Uterus (tissue), 4 donors: ENCODE data around the gene TUBB6. TPM values are rescaled to one million over a fixed set of nuclear protein-coding genes. Genes with fewer than 3 reads are reported as not detected.

Experiments used
- DNase-seq, 2 donors: peaks; one replicate each; pipeline ENCODE4 v3.0.0-alpha.2; 2019 to 2020
- H3K27ac ChIP-seq, 2 donors: fragments of 200-600 bp; sonication (generic); 1 replicate in 1 of 2; 2 replicates in 1 of 2; pipeline ENCODE4 v1.5.1; 2016 to 2018
- H3K27me3 ChIP-seq, 2 donors: fragments of 200-600 bp; sonication (generic); one replicate each; pipeline ENCODE4 v1.5.1; 2018 to 2019; ENCODE audit warnings: control low read depth in 1 of 2
- H3K36me3 ChIP-seq, 2 donors: fragments of 200-600 bp; sonication (generic); one replicate each; pipeline ENCODE4 v1.5.1; 2019; ENCODE audit warnings: control low read depth in 1 of 2
- H3K4me1 ChIP-seq, 2 donors: fragments of 200-600 bp; sonication (generic); one replicate each; pipeline ENCODE4 v1.5.1; 2018 to 2019; ENCODE audit warnings: control low read depth in 1 of 2
- H3K4me3 ChIP-seq, 2 donors: fragments of 200-600 bp; sonication (generic); 1 replicate in 1 of 2; 2 replicates in 1 of 2; pipeline ENCODE4 v1.5.1; 2018 to 2019; ENCODE audit warnings: mild to moderate bottlenecking in 1 of 2
- H3K9me3 ChIP-seq, 2 donors: fragments of 200-600 bp; sonication (generic); one replicate each; pipeline ENCODE4 v1.5.1; 2019; ENCODE audit warnings: control low read depth in 1 of 2
- POLR2A ChIP-seq, 2 donors: fragments of 450-650 bp; IDR thresholded peaks; one replicate each; pipeline ENCODE4 v1.6.1; 2016; ENCODE audit warnings: antibody characterized with exemption in 2 of 2, mild to moderate bottlenecking in 1 of 2, moderate library complexity in 1 of 2
- intact Hi-C: fragments of 100-400 bp; cut with DNase I; formaldehyde crosslinking; loops from one replicate; pipeline ENCODE4 v1.15.1; 2023; ENCODE audit warnings: low total_unique reads
- total RNA-seq, 4 donors: library from RNA; depleted of rRNA in 3 of 4; stranded (reverse); fragments of >200 nt in 3 of 4; gene quantifications; one replicate each; pipeline versions ENCODE4 v1.1.0 to v1.2.4, GENCODE V29; 2014 to 2023
- TF ChIP-seq, protein P1 (sequence below), 4 experiments: fragments of 200-600 bp in 2 of 4; fragments of 450-650 bp in 2 of 4; sonication (generic) in 2 of 4; IDR thresholded peaks; one replicate each; pipeline ENCODE4 v1.5.1; 2016 to 2019; ENCODE audit warnings: antibody characterized with exemption in 4 of 4, mild to moderate bottlenecking in 2 of 4, moderate library complexity in 1 of 4
- donor health status: DM: yes; HTN: yes; CAD: no.

The TUBB6 gene
- total RNA-seq, 4 donors from 2014 or later = 222 to 456 (median 280) TPM

DNA sequence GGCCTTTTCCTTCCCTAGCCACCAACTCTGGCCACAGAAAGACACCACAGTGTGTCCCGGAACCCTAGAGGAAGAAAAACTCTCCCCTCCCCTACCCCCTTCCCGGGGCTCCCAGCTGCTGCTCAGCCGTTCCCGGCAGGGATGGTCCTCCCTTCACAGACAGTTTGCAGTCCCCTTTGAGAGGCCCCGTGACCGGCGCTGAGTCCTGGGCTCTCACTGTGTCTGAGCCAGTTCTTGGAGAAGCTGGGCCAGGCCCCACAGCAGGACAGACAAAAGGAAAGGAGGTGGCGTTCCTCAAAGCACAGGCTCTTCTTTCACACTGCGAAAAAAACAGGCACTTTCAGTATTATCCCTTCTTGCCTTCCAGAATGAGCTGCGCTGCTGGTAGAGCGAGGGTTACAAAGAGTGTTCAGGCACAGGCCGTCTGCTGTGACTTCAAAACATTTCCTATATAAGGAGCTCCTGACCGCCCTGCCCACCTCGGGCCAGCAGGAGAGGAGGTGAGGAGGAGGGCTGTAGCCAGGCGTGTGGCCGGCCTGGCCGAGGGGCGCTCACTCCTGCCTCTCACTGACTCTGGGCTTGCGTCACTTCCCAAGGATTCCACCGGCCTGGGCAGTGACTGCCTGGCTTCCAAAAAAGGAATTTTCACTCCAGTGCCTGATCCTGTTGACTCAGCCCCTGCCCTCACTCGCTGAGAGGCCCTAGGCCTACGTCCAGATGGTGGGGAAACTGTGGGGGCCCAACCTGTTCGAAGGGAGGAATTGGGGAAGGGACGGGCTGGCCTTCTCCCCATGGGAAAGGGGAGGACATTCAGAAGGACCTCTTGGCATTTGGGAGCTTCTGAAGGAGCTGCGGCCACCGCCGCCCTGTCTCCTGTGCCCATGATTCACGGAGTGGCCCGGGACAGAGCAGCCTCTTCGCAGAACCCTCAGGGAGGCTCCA, 29.0 kb upstream of the TUBB6 start:
- peak overlapping the region; percentile 42 to 44 for H3K4me3 ChIP-seq
- no peaks in the 10 kb centered on the region for H3K36me3 ChIP-seq
- H3K27ac ChIP-seq = peak overlapping the region; percentile 97 to 99
- H3K4me1 ChIP-seq = peaks cover 5 to 24% of the 10 kb centered on the region in 2 donors
- peak; percentile 94 to 97 for TF ChIP-seq POLR2A (IDR thresholded peaks at IDR 0.05)
- TF ChIP-seq, protein P1, sequence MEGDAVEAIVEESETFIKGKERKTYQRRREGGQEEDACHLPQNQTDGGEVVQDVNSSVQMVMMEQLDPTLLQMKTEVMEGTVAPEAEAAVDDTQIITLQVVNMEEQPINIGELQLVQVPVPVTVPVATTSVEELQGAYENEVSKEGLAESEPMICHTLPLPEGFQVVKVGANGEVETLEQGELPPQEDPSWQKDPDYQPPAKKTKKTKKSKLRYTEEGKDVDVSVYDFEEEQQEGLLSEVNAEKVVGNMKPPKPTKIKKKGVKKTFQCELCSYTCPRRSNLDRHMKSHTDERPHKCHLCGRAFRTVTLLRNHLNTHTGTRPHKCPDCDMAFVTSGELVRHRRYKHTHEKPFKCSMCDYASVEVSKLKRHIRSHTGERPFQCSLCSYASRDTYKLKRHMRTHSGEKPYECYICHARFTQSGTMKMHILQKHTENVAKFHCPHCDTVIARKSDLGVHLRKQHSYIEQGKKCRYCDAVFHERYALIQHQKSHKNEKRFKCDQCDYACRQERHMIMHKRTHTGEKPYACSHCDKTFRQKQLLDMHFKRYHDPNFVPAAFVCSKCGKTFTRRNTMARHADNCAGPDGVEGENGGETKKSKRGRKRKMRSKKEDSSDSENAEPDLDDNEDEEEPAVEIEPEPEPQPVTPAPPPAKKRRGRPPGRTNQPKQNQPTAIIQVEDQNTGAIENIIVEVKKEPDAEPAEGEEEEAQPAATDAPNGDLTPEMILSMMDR (IDR thresholded peaks at IDR 0.05) = peak; percentile 9 to 63 (median 27)
- intact Hi-C loops = no loop called here
- H3K9me3 ChIP-seq = no peaks in the 10 kb centered on the region
- peak; percentile 91 to 95 for DNase-seq
- H3K27me3 ChIP-seq = no peaks in the 10 kb centered on the region

DNA sequence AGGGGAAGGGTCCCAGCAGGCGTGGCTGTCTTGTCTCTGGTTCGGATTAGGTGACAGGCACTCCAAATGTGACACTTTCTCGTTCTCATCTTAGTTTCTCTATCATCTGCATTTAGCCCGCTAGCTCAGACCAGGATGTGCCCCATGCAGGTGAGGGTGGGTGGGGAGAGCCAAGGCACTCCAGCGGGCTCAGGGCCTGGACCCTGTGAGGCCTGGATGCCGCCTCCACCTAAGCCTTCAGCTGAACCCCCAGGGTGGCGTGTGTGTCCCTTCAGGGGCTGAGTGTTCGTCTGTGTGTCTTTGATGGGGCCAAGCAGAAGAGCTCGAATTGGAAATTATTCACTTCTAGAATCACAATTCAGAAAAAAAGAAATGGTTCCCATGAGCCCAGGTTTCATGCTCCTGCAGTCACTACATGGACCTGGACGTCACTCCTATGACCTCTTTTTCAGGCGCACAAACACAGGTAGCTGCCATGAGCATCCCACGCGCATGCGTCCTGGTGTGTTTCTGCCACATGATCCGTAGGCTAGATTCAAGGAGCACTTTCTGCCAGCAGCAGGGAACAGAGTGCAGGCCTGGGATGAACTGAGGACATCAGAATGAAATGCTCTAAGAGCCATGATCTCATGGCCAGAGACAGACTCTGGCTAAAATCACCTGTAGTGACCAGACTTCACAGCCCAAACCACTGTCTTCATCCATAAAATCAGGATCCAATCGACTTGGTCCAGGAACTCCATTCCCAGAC, 28.1 kb upstream of the TUBB6 start:
- no peaks in the 10 kb centered on the region for H3K36me3 ChIP-seq
- intact Hi-C loops = loop anchor here (10.0 kb wide), 1 partner anchor 95 kb away; the partner anchor contains the start of gene AFG3L2
- peak overlapping the region; percentile 42 to 44 for H3K4me3 ChIP-seq
- H3K27me3 ChIP-seq = no peaks in the 10 kb centered on the region
- TF ChIP-seq, protein P1 (IDR thresholded peaks at IDR 0.05) = no peak
- no peak for TF ChIP-seq POLR2A (IDR thresholded peaks at IDR 0.05)
- no peaks in the 10 kb centered on the region for H3K9me3 ChIP-seq
- peak overlapping the region; percentile 97 to 99 for H3K27ac ChIP-seq
- H3K4me1 ChIP-seq = peaks cover 5 to 24% of the 10 kb centered on the region in 2 donors
- no peak for DNase-seq

DNA sequence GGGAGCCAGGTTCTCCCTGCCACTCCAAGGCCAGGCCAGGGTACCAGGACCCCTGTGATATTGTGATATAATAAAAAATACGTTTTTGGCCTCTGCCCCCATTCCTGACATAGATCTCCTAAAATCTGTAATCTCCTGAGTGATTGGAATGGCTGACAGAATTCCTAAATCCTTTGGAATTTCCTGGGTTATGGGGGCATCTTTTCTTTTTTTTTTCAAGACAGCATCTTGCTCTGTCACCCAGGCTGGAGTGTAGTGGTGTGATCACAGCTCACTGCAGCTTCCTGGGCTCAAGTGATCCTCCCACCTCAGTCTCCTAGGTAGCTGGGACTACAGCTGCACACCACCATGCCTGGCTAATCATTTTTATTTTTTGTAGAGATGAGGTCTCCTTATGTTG, 26.2 kb upstream of the TUBB6 start:
- intact Hi-C loops = loop anchor here (10.0 kb wide), 1 partner anchor 93 kb away; the partner anchor contains the start of gene AFG3L2
- Histone ChIP-seq H3K27ac (peak overlapping the region in 1 of 2 donors; percentile 67), H3K9me3 (no peaks in the 10 kb centered on the region), H3K4me3 (no peak overlapping the region), H3K27me3 (no peaks in the 10 kb centered on the region), H3K36me3 (no peaks in the 10 kb centered on the region), H3K4me1 (peaks cover 5 to 21% of the 10 kb centered on the region in 2 donors)
- TF ChIP-seq, protein P1 (IDR thresholded peaks at IDR 0.05) = no peak
- no peak for TF ChIP-seq POLR2A (IDR thresholded peaks at IDR 0.05)
- DNase-seq = no peak

DNA sequence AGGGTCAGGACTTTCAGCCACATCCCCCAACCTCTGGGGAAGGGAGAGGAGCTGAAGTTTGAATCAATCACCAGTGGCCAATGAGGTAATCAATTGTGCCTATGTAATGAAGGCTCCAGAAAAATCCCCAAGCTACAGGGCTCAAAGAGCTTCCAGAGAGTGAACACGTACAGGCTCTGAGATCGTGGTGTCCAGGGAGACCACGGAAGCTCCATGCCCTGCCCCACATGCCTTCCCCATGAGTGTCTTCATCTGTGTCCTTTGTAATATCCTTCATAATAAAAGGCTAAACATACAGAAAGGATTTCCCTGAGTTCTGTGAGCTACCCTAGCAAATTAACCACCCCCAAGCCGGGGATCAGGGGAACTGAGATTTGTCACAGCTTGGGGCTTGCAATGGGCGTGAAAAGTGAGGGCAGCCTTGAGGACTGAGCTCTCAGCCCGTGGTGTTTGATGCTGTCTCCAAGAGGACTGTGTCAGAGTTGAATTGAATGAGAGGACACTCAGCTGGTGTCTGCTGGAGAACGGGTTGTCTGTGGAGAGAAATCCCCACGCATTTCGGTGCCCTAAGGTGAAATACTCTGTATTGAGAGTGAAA, 25.5 kb upstream of the TUBB6 start:
- intact Hi-C loops = loop anchor here (10.0 kb wide), 1 partner anchor 92 kb away; the partner anchor contains the start of gene AFG3L2

More for the DNA sequence above, 25.5 kb upstream of the TUBB6 start:
- H3K27me3 ChIP-seq = no peaks in the 10 kb centered on the region
- TF ChIP-seq, protein P1 (IDR thresholded peaks at IDR 0.05) = no peak
- TF ChIP-seq POLR2A (IDR thresholded peaks at IDR 0.05) = no peak
- peaks cover 0 to 14% of the 10 kb centered on the region in 2 donors for H3K4me1 ChIP-seq
- H3K36me3 ChIP-seq = no peaks in the 10 kb centered on the region
- H3K9me3 ChIP-seq = no peaks in the 10 kb centered on the region
- H3K4me3 ChIP-seq = no peak overlapping the region
- peak overlapping the region in 1 of 2 donors; percentile 67 for H3K27ac ChIP-seq
- no peak for DNase-seq
